OCI-LY7 (cell line): ENCODE data around the gene CYB561D1.

Experiments used
- EZH2phosphoT487 ChIP-seq: fragments of 200-600 bp; sonication (generic); IDR thresholded peaks from 2 replicates; pipeline ENCODE4 v1.6.1; 2018; ENCODE audit warnings: low read depth, borderline replicate concordance, mild to moderate bottlenecking, mixed run types, antibody characterized with exemption, low read length, moderate library complexity, mixed read lengths
- TF ChIP-seq, protein P1 (sequence below): fragments of 200-600 bp; sonication (generic); conservative IDR thresholded peaks from 2 replicates; pipeline ENCODE4 v1.5.1; 2014; ENCODE audit warnings: mild to moderate bottlenecking, antibody characterized with exemption, low read length, moderate library complexity, mixed read lengths

DNA sequence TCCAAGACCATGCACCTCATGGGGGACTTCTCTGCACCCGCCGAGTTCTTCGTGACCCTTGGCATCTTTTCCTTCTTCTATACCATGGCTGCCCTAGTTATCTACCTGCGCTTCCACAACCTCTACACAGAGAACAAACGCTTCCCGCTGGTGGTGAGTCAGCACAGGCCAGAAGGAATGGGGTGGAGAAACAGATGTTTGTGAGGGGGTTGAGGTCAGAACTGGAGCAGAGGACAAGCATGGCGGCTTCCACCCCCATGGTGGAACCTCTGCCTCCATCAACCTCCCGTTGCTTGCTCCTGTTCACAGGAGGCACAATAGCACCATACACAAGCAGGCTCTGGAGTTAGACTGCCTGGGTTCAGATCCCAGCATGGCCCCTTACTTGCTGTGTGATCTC is 17.1 kb upstream of the CYB561D1 start:
- TF ChIP-seq, protein P1, sequence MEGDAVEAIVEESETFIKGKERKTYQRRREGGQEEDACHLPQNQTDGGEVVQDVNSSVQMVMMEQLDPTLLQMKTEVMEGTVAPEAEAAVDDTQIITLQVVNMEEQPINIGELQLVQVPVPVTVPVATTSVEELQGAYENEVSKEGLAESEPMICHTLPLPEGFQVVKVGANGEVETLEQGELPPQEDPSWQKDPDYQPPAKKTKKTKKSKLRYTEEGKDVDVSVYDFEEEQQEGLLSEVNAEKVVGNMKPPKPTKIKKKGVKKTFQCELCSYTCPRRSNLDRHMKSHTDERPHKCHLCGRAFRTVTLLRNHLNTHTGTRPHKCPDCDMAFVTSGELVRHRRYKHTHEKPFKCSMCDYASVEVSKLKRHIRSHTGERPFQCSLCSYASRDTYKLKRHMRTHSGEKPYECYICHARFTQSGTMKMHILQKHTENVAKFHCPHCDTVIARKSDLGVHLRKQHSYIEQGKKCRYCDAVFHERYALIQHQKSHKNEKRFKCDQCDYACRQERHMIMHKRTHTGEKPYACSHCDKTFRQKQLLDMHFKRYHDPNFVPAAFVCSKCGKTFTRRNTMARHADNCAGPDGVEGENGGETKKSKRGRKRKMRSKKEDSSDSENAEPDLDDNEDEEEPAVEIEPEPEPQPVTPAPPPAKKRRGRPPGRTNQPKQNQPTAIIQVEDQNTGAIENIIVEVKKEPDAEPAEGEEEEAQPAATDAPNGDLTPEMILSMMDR: no peak
- no peak for TF ChIP-seq EZH2phosphoT487
